Posterior cingulate gyrus (tissue), 11 donors: ENCODE data around the gene TP53I13.

Experiments
- DNase-seq, 10 donors: peaks; one replicate each; pipeline versions ENCODE4 v3.0.0 to v3.0.0-alpha.2; 2020 to 2021; ENCODE audit warnings: mixed read lengths in 3 of 10
- intact Hi-C: fragments of 100-400 bp; cut with DNase I; formaldehyde crosslinking; loops from one replicate; pipeline ENCODE4 v1.15.1; 2023

Gene TP53I13

DNA sequence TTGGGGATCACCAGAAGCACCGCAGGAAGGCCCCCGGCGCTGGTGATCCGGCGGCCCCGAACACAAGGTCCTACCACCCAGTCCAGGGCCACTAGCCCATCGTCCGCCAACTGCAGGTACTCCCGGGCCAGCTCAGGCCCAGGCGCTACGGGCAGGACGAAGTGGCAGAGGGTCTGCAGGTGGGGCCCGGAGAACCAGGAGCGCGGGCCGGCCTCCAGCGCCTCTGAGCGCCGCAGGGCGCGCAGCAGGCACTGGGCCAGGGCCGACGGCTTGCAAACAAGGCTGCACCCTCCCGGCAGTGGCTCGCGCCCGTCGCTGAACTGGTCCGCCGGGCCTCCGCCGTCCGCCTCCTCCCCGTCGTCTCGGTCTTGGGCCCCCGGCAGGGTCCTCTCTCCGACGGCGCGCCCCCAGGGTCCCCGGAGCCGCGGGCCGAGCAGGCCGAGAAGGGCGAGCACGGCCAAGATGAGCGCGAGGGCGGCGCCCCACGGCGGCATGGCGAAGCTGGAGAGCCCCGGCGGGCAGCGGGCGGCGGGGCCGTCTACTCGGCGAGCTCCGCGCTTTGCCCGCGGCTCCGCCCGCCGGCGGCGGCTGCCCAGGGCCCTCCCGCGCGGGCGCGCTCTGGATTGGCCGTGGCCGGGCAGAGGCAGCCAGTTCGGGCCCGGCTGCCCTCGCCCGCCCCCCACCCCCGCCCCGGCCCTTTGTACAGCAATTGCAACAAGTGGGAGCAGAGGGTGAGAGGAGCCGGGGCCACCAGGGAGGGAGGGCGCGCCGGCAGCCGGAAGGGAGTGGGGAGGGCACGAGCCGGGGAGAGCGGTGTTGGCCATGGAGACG is 1.8 kb upstream of the TP53I13 start, which contains the start of gene ABHD15:
Gene ABHD15 (minus strand): TSS at position 565 of the 831 bp plus-strand sequence. CDS start 71 bp downstream, at position 494.
- peak in 5 of 10 donors; percentile 36 to 92 (median 80) for DNase-seq
- intact Hi-C loops: no loop called here

DNA sequence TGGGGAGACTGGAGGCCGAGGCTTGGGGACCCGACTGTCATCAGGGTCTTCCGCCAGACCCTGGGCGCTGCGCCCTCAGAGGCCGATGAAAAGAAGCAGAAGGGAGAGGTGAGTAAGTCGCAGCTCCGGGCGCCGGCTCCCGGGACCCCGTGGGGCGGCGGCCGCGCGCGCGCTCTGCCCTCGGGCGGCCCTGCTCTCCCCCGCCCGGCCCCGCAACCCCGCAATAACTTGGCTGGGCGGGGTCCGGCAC is 1.3 kb upstream of the TP53I13 start:
- no peak for DNase-seq
- intact Hi-C loops: no loop called here

- intact Hi-C loops: no loop called here
- peak in 5 of 10 donors; percentile 57 to 93 (median 87) for DNase-seq
Measured at GRCh38 chr17:29567554-29568330, 759 bp upstream of the TP53I13 start.

DNA sequence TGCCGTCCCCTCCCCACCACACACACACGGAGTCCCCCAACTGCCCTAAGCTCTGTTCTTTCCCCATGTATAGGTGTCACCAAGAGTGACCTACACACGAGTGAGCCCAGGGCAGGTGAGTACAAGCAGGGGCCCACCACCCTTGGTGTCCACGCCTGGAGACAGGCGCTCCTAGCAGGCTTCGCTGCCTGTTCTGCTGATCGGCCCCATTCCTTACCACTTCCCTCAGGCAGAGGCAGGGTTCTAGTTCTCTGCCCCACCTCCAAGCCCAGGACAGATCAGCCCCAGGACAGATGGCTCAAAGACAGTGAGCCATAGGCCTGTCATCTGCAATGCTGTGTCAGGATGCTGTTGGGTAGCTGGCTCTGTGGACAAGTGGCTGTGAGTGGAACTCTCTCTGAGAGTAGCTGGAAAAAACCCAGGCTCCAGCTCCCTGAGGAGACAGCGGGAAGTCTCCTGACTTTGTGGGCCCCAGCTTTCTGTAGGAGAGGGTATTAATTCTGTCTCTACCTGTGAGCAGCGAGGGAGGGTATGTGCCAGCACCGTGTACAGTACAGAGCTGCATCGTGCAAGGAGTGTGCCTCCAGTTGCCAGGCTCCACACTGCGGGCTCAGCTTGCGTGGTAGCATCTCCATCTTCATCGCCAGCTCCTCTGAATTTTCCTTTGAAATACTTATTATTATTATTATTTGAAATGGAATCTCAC is 897 bp downstream of the TP53I13 start:
- intact Hi-C loops: no loop called here
- peak in 2 of 10 donors; percentile 55 to 82 for DNase-seq

- peak in 2 of 10 donors; percentile 52 to 62 for DNase-seq
- intact Hi-C loops: no loop called here
Measured at GRCh38 chr17:29570521-29570920, 2.0 kb downstream of the TP53I13 start.

GRCh38 chr17:29571486-29571882 is 3.0 kb downstream of the TP53I13 start:
- intact Hi-C loops: no loop called here
- DNase-seq: peak in 2 of 10 donors; percentile 24 to 55

DNA sequence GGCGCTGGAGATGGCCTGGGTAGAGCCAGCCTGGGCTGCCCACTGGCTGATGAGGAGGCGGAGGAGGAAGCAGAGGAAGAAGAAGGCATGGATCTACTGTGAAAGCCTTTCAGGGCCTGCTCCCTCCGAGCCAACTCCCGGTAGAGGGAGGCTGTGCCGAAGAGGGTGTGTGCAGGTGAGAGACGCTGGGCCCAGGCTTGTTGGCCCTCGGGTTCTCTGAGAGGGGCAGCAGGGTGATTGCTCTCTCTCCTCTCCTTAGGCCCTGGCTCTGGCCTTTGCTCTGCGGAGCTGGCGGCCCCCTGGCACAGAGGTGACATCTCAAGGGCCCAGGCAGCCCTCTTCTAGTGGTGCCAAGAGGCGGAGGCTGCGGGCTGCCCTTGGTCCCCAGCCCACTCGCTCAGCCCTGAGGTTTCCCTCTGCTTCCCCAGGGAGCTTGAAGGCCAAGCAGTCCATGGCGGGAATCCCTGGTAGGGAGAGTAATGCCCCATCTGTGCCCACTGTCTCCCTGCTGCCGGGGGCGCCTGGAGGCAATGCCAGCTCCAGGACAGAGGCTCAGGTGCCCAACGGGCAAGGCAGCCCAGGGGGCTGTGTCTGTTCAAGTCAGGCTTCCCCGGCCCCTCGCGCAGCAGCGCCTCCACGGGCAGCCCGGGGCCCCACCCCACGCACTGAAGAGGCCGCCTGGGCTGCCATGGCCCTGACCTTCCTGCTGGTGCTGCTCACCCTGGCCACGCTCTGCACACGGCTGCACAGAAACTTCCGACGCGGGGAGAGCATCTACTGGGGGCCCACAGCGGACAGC is 3.6 kb downstream of the TP53I13 start:
- intact Hi-C loops: loop anchor here (1.0 kb wide), 1 partner anchor 200 kb away; no protein-coding TSS in a partner anchor
- DNase-seq: peak in 3 of 10 donors; percentile 64 to 82 (median 77)

DNA sequence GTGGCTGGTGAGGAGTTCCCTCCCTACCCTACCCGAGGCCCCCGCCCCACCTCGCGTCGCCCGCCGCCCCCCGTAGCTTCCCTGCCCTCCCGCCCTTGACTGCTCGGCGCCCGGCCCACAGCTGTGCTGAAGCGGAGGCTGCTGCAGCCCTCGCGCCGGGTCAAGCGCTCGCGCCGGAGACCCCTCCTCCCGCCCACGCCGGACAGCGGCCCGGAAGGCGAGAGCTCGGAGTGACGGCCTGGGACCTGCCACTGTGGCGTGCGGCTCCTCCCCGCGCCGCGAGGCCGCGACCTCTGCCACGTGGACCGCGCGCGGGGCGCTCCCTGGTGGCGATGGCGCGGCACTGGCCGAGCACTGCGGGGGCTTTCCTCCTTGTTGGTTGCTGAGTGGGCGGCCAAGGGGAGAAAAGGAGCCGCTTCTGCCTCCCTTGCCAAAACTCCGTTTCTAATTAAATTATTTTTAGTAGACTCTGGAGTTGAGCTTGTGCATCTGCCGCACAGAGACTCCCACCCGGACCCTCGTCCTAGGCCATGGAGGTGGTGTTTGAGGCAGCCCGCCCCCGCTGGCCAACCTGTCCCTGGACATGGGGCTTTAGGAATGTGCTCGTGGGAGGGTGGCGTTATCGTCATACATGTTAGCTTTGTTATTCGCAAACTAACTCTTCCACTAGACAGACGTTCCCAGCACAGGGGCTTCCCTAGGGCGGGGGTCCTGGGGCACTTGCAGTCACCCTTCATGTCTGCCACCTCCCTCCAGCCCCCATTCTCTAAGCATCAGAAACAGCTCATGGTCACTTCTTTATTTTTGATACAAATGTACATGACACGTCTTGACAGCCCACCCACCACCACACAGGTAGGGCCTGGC is 4.4 kb downstream of the TP53I13 start:
- intact Hi-C loops: loop anchor here (1.0 kb wide), 1 partner anchor 201 kb away; no protein-coding TSS in a partner anchor
- DNase-seq: peak in 5 of 10 donors; percentile 56 to 94 (median 90)

DNA sequence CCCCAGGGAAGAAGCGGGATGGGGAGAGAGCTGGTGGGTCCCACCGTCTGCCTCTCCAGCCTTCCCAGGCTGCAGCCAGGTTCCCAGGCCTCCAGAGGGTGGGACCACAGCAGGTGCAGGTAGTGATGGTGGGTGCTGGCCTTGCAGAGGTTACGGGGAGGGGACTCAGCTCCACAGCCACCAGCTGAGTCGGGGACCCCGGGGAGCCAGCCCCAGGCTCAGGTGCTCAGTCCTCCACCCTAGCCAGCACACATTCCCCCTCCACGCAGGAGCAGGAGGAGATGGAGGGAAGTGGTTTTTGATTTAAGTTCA is 5.0 kb downstream of the TP53I13 start:
- intact Hi-C loops: no loop called here
- DNase-seq: peak in 3 of 10 donors; percentile 6 to 65 (median 13)

- DNase-seq: peak in 4 of 10 donors; percentile 9 to 80 (median 38)
- intact Hi-C loops: no loop called here
Measured at GRCh38 chr17:29573871-29574731, 5.6 kb downstream of the TP53I13 start.

- DNase-seq: peak in 5 of 10 donors; percentile 8 to 86 (median 17)
- intact Hi-C loops: no loop called here
Measured at GRCh38 chr17:29574732-29575510, 6.4 kb downstream of the TP53I13 start.

GRCh38 chr17:29575511-29576213 is 7.2 kb downstream of the TP53I13 start:
- peak in 4 of 10 donors; percentile 20 to 76 (median 65) for DNase-seq
- intact Hi-C loops: no loop called here

DNA sequence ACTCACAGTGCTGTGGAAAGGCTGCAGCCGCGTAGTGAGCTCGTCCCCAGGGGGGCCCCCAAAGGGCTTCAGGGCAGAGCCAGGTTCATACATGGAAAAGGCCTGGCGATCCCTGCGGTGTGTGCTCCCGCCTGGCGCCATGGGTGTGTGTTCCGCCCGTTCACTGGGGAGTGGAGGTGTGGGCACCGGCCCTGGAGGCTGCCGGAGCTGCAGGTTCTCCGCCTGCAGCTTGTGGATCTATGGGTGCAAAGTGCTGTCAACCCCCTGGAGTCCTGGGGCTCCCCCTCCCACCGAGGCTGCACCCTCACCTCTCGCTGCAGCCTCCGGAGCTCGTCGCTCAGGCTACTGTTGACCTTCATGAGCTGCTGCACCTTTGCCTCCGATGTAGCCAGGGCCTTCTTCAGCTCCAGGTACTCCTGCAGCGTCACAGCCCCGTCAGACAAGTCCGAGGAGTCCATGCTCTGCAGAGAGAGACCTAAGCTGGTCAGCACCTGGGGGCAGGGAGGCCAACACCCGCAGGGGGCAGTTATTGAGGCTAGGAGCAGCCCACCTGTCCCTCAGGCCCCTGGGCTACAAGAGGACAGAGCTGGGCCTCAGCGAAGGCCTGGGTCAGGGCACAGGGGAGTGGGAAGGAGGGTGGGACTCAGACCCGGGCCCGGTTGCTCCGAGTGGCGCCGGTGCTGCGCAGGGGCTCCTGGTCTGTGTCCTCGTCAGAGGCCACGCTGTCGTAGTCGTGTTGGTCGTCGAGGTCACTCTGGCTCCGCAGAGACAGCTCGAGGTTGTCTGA is 7.9 kb downstream of the TP53I13 start:
- peak in 4 of 10 donors; percentile 25 to 80 (median 68) for DNase-seq
- intact Hi-C loops: no loop called here

DNA sequence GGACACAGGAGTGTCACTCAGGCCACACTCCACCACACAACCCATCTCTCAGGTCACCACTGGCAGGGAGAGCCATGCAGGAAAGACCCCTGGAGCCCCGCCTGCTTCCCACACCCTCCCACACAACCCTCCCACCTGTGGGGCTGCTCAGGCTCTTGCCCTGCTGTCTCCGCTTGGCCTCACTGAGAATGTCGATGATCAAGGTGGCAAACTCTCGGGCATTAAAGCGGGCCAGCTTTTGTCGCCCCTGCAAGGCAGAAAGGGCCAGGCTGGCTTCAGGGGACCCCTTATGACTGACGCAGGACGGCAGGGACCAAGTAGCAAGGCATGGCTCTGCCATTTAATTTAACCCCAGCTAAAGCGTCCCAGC is 8.5 kb downstream of the TP53I13 start:
- intact Hi-C loops: no loop called here

GRCh38 chr17:29577385-29578211 is 9.1 kb downstream of the TP53I13 start:
- intact Hi-C loops: no loop called here
- peak in 8 of 10 donors; percentile 63 to 94 (median 72) for DNase-seq

More for the DNA sequence above, 8.5 kb downstream of the TP53I13 start:
- peak in 3 of 10 donors; percentile 21 to 83 (median 36) for DNase-seq
